Upper lobe of left lung (tissue), 6 donors: ENCODE results near the gene NUDT8. TPM values are rescaled to one million over a fixed set of nuclear protein-coding genes. Genes with fewer than 3 reads are reported as not detected.

ENCODE experiments used
- ATAC-seq, 2 donors: fragments of 200-7000 bp; cut with Tn5 transposase; one replicate each; pipeline ENCODE4 v1.9.1; 2022; ENCODE audit warnings: mild to moderate bottlenecking in 2 of 2, moderate library complexity in 2 of 2; ENCODE audit not compliant: low FRiP score in 2 of 2
- DNase-seq, 2 donors: peaks; one replicate each; pipeline ENCODE4 v3.0.0-alpha.2; 2019 to 2020
- H3K27ac ChIP-seq, 4 donors: fragments of 200-600 bp; sonication (generic); one replicate each; pipeline ENCODE4 v1.5.1; 2016 to 2019
- H3K27me3 ChIP-seq, 4 donors: fragments of 200-600 bp; sonication (generic); one replicate each; pipeline ENCODE4 v1.5.1; 2017 to 2019
- H3K36me3 ChIP-seq, 4 donors: fragments of 200-600 bp; sonication (generic); one replicate each; pipeline ENCODE4 v1.5.1; 2016 to 2019
- H3K4me1 ChIP-seq, 4 donors: fragments of 200-600 bp; sonication (generic); one replicate each; pipeline ENCODE4 v1.5.1; 2018 to 2019
- H3K4me3 ChIP-seq, 4 donors: fragments of 200-600 bp; sonication (generic); one replicate each; pipeline ENCODE4 v1.5.1; 2017 to 2019; ENCODE audit warnings: mild to moderate bottlenecking in 2 of 4, moderate library complexity in 1 of 4
- H3K9me3 ChIP-seq, 4 donors: fragments of 200-600 bp; sonication (generic); one replicate each; pipeline ENCODE4 v1.5.1; 2018 to 2019
- EP300 ChIP-seq, 4 donors: sonication (generic); formaldehyde crosslinking; IDR thresholded peaks; one replicate each; pipeline ENCODE4 v1.5.1; 2017; ENCODE audit warnings: antibody characterized with exemption in 4 of 4, control low read depth in 2 of 4
- POLR2A ChIP-seq, 4 donors: fragments of 450-650 bp; IDR thresholded peaks; one replicate each; pipeline ENCODE4 v1.5.1; 2016 to 2017; ENCODE audit warnings: antibody characterized with exemption in 4 of 4, mild to moderate bottlenecking in 2 of 4
- POLR2AphosphoS5 ChIP-seq, 2 donors: sonication (generic); formaldehyde crosslinking; IDR thresholded peaks; one replicate each; pipeline ENCODE4 v1.5.1; 2017; ENCODE audit warnings: antibody characterized with exemption in 2 of 2
- WGBS, 2 donors: methylation state at CpG; one replicate each; pipeline ENCODE4 v1.1.5; 2017 to 2018; 5-methylcytosine and 5-hydroxymethylcytosine counted together
- total RNA-seq, 6 donors: library from RNA; depleted of rRNA in 4 of 6; stranded (reverse); fragments of >200 nt in 4 of 6; gene quantifications; one replicate each; pipeline versions ENCODE4 v1.1.0 to v1.2.1, GENCODE V29; 2016 to 2021
- TF ChIP-seq, protein P1 (sequence below), 6 experiments: fragments of 450-650 bp in 4 of 6; fragments of 200-600 bp in 2 of 6; sonication (generic) in 2 of 6; IDR thresholded peaks; one replicate each; pipeline ENCODE4 v1.5.1; 2016 to 2019; ENCODE audit warnings: antibody characterized with exemption in 6 of 6
- donor health status: DM: no; HTN: no; CAD: no; lungs with moderate emphysema.
- donor health status: DM: no; HTN: yes; CAD: no; lungs with severe emphysema.

The NUDT8 gene
- total RNA-seq, 6 donors from 2014 or later, result 4.3 to 17.8 (median 13.9) TPM; not detected in 1

DNA sequence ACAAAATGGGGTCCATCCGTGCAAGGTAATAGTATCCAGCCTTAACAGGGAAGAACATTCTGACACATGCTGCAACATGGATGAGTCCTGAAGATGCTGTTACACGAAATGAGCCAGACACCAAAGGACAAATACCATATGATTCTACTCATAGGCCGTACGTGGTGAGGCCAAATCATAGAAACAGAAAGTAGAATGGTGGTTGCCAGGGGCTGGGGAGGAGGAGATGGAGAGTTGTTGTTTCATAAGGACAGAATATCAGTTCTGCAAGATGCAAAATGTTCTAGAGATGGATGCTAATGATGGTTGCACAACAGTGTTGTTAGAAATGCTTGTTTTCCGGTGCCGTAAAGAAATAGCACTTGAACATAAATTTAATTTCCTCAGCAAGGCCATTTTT is 7.2 kb upstream of the NUDT8 start:
- Histone ChIP-seq H3K36me3 (no peaks in the 10 kb centered on the region), H3K4me1 (peaks cover 0 to 6% (median 0%) of the 10 kb centered on the region in 4 donors), H3K27ac (no peak overlapping the region), H3K27me3 (peaks cover 0 to 6% (median 0%) of the 10 kb centered on the region in 4 donors), H3K9me3 (no peaks in the 10 kb centered on the region), H3K4me3 (no peak overlapping the region)
- DNase-seq (no peak), ATAC-seq (no peak)
- TF ChIP-seq, protein P1, sequence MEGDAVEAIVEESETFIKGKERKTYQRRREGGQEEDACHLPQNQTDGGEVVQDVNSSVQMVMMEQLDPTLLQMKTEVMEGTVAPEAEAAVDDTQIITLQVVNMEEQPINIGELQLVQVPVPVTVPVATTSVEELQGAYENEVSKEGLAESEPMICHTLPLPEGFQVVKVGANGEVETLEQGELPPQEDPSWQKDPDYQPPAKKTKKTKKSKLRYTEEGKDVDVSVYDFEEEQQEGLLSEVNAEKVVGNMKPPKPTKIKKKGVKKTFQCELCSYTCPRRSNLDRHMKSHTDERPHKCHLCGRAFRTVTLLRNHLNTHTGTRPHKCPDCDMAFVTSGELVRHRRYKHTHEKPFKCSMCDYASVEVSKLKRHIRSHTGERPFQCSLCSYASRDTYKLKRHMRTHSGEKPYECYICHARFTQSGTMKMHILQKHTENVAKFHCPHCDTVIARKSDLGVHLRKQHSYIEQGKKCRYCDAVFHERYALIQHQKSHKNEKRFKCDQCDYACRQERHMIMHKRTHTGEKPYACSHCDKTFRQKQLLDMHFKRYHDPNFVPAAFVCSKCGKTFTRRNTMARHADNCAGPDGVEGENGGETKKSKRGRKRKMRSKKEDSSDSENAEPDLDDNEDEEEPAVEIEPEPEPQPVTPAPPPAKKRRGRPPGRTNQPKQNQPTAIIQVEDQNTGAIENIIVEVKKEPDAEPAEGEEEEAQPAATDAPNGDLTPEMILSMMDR (IDR thresholded peaks at IDR 0.05), result no peak
- TF ChIP-seq EP300 (IDR thresholded peaks at IDR 0.05), result no peak
- TF ChIP-seq POLR2A (IDR thresholded peaks at IDR 0.05), result no peak
- no peak for TF ChIP-seq POLR2AphosphoS5 (IDR thresholded peaks at IDR 0.05)
- WGBS, 2 donors, result 74 to 81% methylated on average over 6 of the region's 6 CpGs

DNA sequence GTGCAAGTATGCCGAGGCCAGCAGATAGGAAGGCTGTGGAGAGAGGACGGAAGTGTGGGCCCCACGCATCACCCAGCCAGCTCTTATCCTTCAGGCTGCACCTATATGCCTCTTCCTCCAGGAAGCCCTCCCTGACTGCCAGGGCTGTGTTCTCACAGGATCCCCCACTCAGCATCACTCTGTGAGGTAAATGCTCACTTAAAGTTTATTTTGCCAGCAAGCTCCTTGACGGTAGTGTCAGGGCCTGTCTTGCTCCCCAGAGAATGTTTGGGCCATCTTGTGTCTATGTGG is 5.4 kb upstream of the NUDT8 start:
- TF ChIP-seq POLR2A (IDR thresholded peaks at IDR 0.05) (no peak), EP300 (IDR thresholded peaks at IDR 0.05) (no peak), POLR2AphosphoS5 (IDR thresholded peaks at IDR 0.05) (no peak)
- TF ChIP-seq, protein P1 (IDR thresholded peaks at IDR 0.05), result no peak
- Histone ChIP-seq H3K27ac (no peak overlapping the region), H3K36me3 (no peaks in the 10 kb centered on the region), H3K4me1 (peaks cover 6 to 13% (median 7%) of the 10 kb centered on the region in 4 donors), H3K27me3 (peaks cover 0 to 6% (median 0%) of the 10 kb centered on the region in 4 donors), H3K9me3 (no peaks in the 10 kb centered on the region), H3K4me3 (no peak overlapping the region)
- ATAC-seq (no peak), DNase-seq (no peak)
- 86 to 92% methylated on average over 3 to 4 of the region's 4 CpGs for WGBS, 2 donors

DNA sequence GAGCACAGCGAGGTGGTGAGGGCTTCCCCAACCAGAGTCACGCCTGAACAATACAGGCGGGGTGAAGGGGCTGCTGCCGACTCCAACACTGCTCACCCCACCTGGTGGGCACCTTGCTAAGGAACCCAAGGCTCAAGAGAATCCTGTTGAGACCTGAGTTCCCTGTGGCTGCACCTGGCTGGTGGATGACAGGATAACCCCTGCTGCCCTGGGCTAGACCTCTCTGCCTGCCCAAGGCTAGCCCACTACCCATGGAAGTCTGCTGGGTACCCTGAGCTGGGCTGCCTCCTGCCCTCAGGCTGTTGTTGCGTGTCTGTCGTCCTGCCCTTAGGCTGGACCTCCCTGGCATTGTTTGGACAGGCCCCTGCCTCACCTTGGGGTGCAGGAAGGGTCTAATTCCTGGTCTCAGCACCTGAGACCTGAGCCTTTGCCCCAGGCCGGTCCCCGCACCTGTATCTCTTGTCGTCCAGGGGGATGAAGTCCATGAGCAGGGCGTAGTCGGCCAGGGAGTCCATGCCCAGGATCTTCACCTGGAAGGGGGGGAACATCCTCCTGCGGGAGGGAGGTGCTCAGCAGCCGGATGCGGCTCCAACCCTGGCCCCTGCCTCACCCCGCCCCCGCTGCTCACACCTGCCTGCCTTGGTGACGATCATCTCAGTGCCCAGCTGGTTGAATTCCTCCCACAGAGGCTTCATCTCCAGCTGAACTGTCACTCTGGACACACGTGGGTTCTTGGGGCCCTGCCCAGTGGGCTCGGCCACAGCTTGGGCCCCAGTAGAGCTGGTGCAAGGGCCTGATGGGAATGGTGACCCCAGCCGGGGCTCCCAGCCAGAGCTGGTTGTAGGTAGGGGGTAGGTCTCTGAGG is 4.9 kb upstream of the NUDT8 start:
- peak in 1 of 2 donors; percentile 64 for DNase-seq

DNA sequence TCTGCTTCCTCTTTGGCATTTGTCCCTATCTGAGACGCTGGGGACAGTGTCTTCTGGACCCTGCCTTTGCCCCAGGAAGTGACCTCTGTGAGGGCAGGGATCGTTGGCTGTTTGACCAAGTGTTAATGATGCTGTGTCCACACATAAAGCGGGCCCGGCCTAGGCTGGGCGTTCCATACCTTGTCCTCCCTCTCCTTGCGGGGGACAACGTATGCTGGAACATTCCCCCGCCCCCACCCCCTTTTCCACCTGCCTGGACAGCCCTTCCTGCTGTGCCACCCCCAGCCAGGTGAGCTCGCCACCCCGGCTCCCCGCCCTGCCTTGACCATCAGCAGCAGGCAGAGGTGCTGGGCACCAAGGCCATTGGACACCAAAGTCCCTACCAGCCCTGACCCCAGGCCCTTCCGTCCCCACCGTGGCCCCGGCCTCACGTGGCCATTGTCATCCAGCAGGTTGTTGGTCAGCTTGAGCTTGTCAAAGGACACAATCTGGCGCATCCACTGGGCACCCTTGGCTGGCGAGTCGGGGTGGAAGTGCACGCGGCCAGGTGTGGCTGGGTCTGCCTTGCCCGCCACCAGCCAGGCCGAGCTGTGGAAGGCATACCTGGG is 4.1 kb upstream of the NUDT8 start:
- H3K4me1 ChIP-seq, result peaks cover 8 to 16% (median 14%) of the 10 kb centered on the region in 4 donors
- H3K9me3 ChIP-seq, result no peaks in the 10 kb centered on the region
- DNase-seq, result peak in 1 of 2 donors; percentile 74
- WGBS, 2 donors, result 82 to 88% methylated on average over 16 to 17 of the region's 22 CpGs
- H3K4me3 ChIP-seq, result no peak overlapping the region
- H3K27ac ChIP-seq, result no peak overlapping the region
- no peak for TF ChIP-seq POLR2A (IDR thresholded peaks at IDR 0.05)
- TF ChIP-seq POLR2AphosphoS5 (IDR thresholded peaks at IDR 0.05), result no peak
- TF ChIP-seq, protein P1 (IDR thresholded peaks at IDR 0.05), result no peak
- TF ChIP-seq EP300 (IDR thresholded peaks at IDR 0.05), result no peak
- no peaks in the 10 kb centered on the region for H3K36me3 ChIP-seq
- H3K27me3 ChIP-seq, result no peaks in the 10 kb centered on the region
- no peak for ATAC-seq

More for the DNA sequence above, 4.9 kb upstream of the NUDT8 start:
- no peak for ATAC-seq
- Histone ChIP-seq H3K9me3 (no peaks in the 10 kb centered on the region), H3K27ac (no peak overlapping the region), H3K36me3 (no peaks in the 10 kb centered on the region), H3K27me3 (peaks cover 0 to 2% (median 0%) of the 10 kb centered on the region in 4 donors), H3K4me3 (no peak overlapping the region), H3K4me1 (peaks cover 6 to 9% (median 8%) of the 10 kb centered on the region in 4 donors)
- TF ChIP-seq POLR2AphosphoS5 (IDR thresholded peaks at IDR 0.05) (no peak), EP300 (IDR thresholded peaks at IDR 0.05) (no peak), POLR2A (IDR thresholded peaks at IDR 0.05) (no peak)
- TF ChIP-seq, protein P1 (IDR thresholded peaks at IDR 0.05), result no peak
- WGBS, 2 donors, result 77% methylated on average over 12 of the region's 20 CpGs; no CpG with 5 or more reads in 1 of the 2 donors
